ENCODE measurements around the gene LTBP2. TPM values are rescaled to one million over a fixed set of nuclear protein-coding genes. Genes with fewer than 3 reads are reported as not detected.
A peak's percentile ranks its signal among the peaks of the same experiment; 100 is the strongest.

The LTBP2 gene
- total and polyA plus RNA-seq, 2 of the 8 experiments (the other 6 are each of a cell fraction or from before 2014, with no cell fraction given) = 0.48 to 0.89 TPM

DNA sequence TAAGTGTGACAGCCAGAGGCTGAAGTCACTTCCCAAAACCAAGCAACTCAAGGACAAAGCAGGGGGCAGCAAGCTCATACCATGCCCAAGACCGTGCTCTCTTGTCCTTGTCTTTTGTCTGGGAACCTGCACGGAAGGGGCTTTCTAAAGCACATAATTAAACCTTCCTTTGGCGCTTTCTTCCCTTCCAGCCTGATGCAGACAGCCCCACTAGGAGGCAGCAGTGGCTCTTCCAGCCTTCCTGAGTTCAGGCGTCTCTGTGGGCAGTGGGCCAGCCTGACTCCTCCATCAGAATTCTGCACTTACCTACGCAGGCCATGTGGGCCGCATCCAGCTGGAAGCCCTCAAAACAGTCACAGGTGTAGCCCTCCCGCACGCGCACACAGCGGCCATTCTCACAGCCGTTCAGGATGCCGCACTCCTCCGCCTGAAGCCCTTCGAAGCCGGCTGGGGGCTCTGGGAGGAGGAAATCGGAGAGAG lies 110.9 kb downstream of the LTBP2 start (continued):
- TF ChIP-seq CHD7 (IDR thresholded peaks at IDR 0.05; ENCODE audit: insufficient replicate concordance, low read length) (no peak), POU5F1 (IDR thresholded peaks at IDR 0.05; ENCODE audit: low read depth, low read length) (no peak), NANOG (IDR thresholded peaks at IDR 0.05; ENCODE audit: insufficient read depth, low read depth, low read length, poor library complexity, severe bottlenecking) (no peak), KDM4A (IDR thresholded peaks at IDR 0.05; ENCODE audit: low read depth, low read length, severe bottlenecking) (no peak), RFX5 (IDR thresholded peaks at IDR 0.05; ENCODE audit: borderline replicate concordance, low read depth, low read length) (no peak), EGR1 (IDR thresholded peaks at IDR 0.05; ENCODE audit: borderline replicate concordance, low read depth, low read length) (no peak), HDAC2 (IDR thresholded peaks at IDR 0.05; ENCODE audit: borderline replicate concordance in 1 of 2, low read depth in 2 of 2, low read length in 2 of 2) (0 out of 4 replicates have a peak, but pooled peaks of 1 of the 2 experiments have one; percentile 42), EP300 (IDR thresholded peaks at IDR 0.05; ENCODE audit: borderline replicate concordance in 1 of 2, low read depth in 2 of 2, low read length in 2 of 2) (no peak), CEBPB (IDR thresholded peaks at IDR 0.05; ENCODE audit: low read depth, low read length) (no peak), RXRA (IDR thresholded peaks at IDR 0.05; ENCODE audit: insufficient read depth, low read depth, low read length) (no peak)

All from H1 (cell line).